ENCODE data around the gene PCF11.
A peak's percentile ranks its signal among the peaks of the same experiment; 100 is the strongest.
"Not testable (repeated sequence)": the region's sequence is repeated elsewhere in the genome, so short reads cannot be mapped to it uniquely, and the experiment has no call there.

Gene PCF11

GRCh38 chr11:83156996-83157593 is at the start of gene PCF11:
TSS of gene PCF11 (plus strand) at chr11:83157131. CDS start at chr11:83157440, 309 bp downstream.
- DNase-seq (ENCODE audit: low read depth in 3 of 3, low spot score in 1 of 3): peak in 1 of 3 donors; percentile 89

- no peak for DNase-seq (ENCODE audit: low read depth in 3 of 3, low spot score in 1 of 3)
Observed at GRCh38 chr11:83112886-83113285, 44.0 kb upstream of the PCF11 start.

- DNase-seq (ENCODE audit: low read depth in 3 of 3, low spot score in 1 of 3): no peak
Observed at GRCh38 chr11:83115026-83115425, 41.9 kb upstream of the PCF11 start.

GRCh38 chr11:83115551-83115950 is 41.4 kb upstream of the PCF11 start:
- no peak for DNase-seq (ENCODE audit: low read depth in 3 of 3, low spot score in 1 of 3)

GRCh38 chr11:83116015-83116641 is 40.8 kb upstream of the PCF11 start:
- no peak for DNase-seq (ENCODE audit: low read depth in 3 of 3, low spot score in 1 of 3)

GRCh38 chr11:83118814-83119213 is 38.1 kb upstream of the PCF11 start:
- DNase-seq (ENCODE audit: low read depth in 3 of 3, low spot score in 1 of 3): no peak

- no peak for DNase-seq (ENCODE audit: low read depth in 3 of 3, low spot score in 1 of 3)
Observed at GRCh38 chr11:83119216-83119615, 37.7 kb upstream of the PCF11 start.

- DNase-seq (ENCODE audit: low read depth in 3 of 3, low spot score in 1 of 3): no peak
Observed at GRCh38 chr11:83120327-83120726, 36.6 kb upstream of the PCF11 start.

- no peak for DNase-seq (ENCODE audit: low read depth in 3 of 3, low spot score in 1 of 3)
Observed at GRCh38 chr11:83122050-83122449, 34.9 kb upstream of the PCF11 start.

GRCh38 chr11:83122766-83123165 is 34.2 kb upstream of the PCF11 start:
- DNase-seq (ENCODE audit: low read depth in 3 of 3, low spot score in 1 of 3): no peak

GRCh38 chr11:83124636-83125424 is 32.1 kb upstream of the PCF11 start:
- no peak for DNase-seq (ENCODE audit: low read depth in 3 of 3, low spot score in 1 of 3)

GRCh38 chr11:83125577-83125976 is 31.4 kb upstream of the PCF11 start:
- DNase-seq (ENCODE audit: low read depth in 3 of 3, low spot score in 1 of 3): no peak

GRCh38 chr11:83127310-83127637 is 29.7 kb upstream of the PCF11 start:
- no peak for DNase-seq (ENCODE audit: low read depth in 3 of 3, low spot score in 1 of 3)

GRCh38 chr11:83132191-83132590 is 24.7 kb upstream of the PCF11 start:
- no peak for DNase-seq (ENCODE audit: low read depth in 3 of 3, low spot score in 1 of 3)

- not testable (repeated sequence) for DNase-seq (ENCODE audit: low read depth in 3 of 3, low spot score in 1 of 3)
Observed at GRCh38 chr11:83133266-83133665, 23.7 kb upstream of the PCF11 start.

- no peak for DNase-seq (ENCODE audit: low read depth in 3 of 3, low spot score in 1 of 3)
Observed at GRCh38 chr11:83139310-83139709, 17.6 kb upstream of the PCF11 start.

- no peak for DNase-seq (ENCODE audit: low read depth in 3 of 3, low spot score in 1 of 3)
Observed at GRCh38 chr11:83140691-83141455, 16.1 kb upstream of the PCF11 start.

GRCh38 chr11:83147895-83148294 is 9.0 kb upstream of the PCF11 start:
- no peak for DNase-seq (ENCODE audit: low read depth in 3 of 3, low spot score in 1 of 3)

GRCh38 chr11:83150450-83150849 is 6.5 kb upstream of the PCF11 start:
- no peak for DNase-seq (ENCODE audit: low read depth in 3 of 3, low spot score in 1 of 3)

- DNase-seq (ENCODE audit: low read depth in 3 of 3, low spot score in 1 of 3): no peak
Observed at GRCh38 chr11:83151274-83151977, 5.5 kb upstream of the PCF11 start.

- no peak for DNase-seq (ENCODE audit: low read depth in 3 of 3, low spot score in 1 of 3)
Observed at GRCh38 chr11:83152264-83152663, 4.7 kb upstream of the PCF11 start.
